ENCODE results near the gene AMER2. TPM values are rescaled to one million over a fixed set of nuclear protein-coding genes. Genes with fewer than 3 reads are reported as not detected.

AMER2 gene
- total and polyA plus RNA-seq, 8 donors: 0.03 to 0.50 (median 0.13) TPM; not detected in 1

DNA sequence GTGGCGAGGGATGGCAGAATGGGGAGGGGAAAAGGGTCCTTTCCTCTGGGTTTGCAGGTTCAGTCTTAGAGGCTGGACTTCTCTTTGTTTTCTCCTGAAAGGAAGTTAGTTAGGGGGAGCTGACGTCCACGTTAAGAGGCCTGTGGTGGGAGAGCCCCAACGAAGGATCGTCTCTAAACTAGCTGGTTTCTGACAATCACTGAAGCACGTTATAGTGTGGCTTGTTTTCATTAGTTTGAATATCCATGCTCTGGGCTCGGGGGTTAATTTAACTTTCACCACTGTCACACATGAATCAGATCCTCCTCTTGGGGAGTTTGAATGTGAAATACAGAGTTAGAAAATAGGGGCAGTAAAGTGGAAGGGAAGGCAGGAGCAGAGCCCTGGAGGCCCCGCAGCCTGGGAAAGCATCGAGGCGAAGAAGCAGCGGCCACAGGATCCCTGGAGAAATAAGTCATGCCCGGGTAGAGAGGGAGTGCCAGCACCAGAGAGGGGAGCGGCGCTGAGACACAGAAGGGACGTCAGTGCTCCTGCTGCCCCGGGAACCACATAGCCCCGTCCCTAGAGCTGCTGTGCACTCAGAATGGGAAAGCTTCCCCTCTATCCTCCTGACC lies 31.1 kb upstream of the AMER2 start:
- TF ChIP-seq, protein P1, sequence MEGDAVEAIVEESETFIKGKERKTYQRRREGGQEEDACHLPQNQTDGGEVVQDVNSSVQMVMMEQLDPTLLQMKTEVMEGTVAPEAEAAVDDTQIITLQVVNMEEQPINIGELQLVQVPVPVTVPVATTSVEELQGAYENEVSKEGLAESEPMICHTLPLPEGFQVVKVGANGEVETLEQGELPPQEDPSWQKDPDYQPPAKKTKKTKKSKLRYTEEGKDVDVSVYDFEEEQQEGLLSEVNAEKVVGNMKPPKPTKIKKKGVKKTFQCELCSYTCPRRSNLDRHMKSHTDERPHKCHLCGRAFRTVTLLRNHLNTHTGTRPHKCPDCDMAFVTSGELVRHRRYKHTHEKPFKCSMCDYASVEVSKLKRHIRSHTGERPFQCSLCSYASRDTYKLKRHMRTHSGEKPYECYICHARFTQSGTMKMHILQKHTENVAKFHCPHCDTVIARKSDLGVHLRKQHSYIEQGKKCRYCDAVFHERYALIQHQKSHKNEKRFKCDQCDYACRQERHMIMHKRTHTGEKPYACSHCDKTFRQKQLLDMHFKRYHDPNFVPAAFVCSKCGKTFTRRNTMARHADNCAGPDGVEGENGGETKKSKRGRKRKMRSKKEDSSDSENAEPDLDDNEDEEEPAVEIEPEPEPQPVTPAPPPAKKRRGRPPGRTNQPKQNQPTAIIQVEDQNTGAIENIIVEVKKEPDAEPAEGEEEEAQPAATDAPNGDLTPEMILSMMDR (IDR thresholded peaks at IDR 0.05): no peak
- no peaks in the 10 kb centered on the region for H3K9me3 ChIP-seq
- H3K4me1 ChIP-seq: no peaks in the 10 kb centered on the region
- H3K27ac ChIP-seq: no peak overlapping the region
- ATAC-seq (no peak), DNase-seq (no peak)
- no peak overlapping the region for H3K4me3 ChIP-seq
- no peaks in the 10 kb centered on the region for H3K36me3 ChIP-seq
- intact Hi-C loops (cut with DNase I): no loop called here
- peaks cover 0 to 26% of the 10 kb centered on the region in 2 donors for H3K27me3 ChIP-seq

DNA sequence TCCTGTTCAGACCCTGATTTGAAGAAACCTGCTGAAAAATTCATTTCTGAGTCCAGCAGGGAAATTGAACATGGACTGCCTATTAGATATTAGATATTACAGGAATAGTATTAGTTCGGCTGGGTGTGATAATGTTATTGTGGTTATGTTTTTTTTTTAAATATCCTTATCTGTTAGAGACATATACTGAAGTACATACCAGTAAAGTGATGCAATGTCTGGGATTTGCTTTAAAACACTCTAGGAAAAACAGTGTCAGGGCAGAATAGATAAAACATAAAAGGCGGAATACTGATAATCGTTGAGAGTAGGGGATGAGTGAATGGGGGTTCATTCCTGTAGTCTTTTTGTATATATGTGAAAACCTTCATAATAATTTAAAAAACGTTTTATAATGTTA lies 28.7 kb upstream of the AMER2 start:
- Histone ChIP-seq H3K27me3 (peaks cover 0 to 20% of the 10 kb centered on the region in 2 donors), H3K9me3 (no peaks in the 10 kb centered on the region), H3K4me3 (no peak overlapping the region), H3K4me1 (no peaks in the 10 kb centered on the region), H3K27ac (no peak overlapping the region), H3K36me3 (no peaks in the 10 kb centered on the region)
- intact Hi-C loops (cut with DNase I): no loop called here
- TF ChIP-seq, protein P1 (IDR thresholded peaks at IDR 0.05): no peak
- ATAC-seq (no peak), DNase-seq (no peak)

DNA sequence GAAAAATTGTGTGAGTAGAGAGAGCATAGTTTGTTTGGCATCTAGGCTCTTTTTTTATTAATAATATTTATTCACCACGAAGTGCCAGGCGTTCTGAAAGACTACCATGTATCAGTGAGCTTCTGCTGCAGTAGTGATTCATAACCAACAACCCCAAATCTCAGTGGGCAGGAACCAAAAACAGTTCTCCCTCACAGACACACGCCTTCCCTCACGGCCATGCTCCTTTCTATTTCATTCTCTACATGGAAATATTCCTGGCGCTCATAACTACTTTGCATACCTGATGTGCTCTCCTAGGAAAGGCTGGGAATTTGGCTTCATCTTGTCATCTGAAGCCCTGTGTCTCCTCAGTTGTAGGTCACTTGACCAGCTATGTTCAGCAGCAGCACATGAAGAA lies 26.6 kb upstream of the AMER2 start:
- DNase-seq (no peak), ATAC-seq (no peak)
- H3K27ac ChIP-seq: no peak overlapping the region
- intact Hi-C loops (cut with DNase I): no loop called here
- H3K4me3 ChIP-seq: no peak overlapping the region
- H3K9me3 ChIP-seq: no peaks in the 10 kb centered on the region
- H3K27me3 ChIP-seq: peaks cover 0 to 17% of the 10 kb centered on the region in 2 donors
- TF ChIP-seq, protein P1 (IDR thresholded peaks at IDR 0.05): no peak
- no peaks in the 10 kb centered on the region for H3K4me1 ChIP-seq
- no peaks in the 10 kb centered on the region for H3K36me3 ChIP-seq

DNA sequence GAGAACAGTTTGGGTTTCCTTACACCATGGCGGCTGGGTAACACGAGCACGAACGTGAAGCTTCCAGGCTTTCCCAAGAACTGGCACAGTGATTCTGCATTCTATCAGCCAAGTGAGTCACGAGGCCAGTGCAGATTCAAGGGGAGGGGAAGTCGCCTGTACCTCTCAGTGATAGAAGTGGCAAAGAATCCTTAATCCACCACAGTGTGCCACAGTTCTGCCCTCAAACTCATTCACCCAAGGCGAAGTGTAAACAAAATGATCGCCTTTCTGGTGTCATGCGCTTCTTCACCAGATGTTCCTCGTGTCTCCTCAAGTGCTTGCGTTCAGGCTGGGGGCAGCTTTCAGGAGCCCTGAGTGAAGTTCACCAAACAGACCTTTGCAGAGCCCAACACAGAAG lies 24.9 kb upstream of the AMER2 start:
- TF ChIP-seq, protein P1 (IDR thresholded peaks at IDR 0.05): no peak

DNA sequence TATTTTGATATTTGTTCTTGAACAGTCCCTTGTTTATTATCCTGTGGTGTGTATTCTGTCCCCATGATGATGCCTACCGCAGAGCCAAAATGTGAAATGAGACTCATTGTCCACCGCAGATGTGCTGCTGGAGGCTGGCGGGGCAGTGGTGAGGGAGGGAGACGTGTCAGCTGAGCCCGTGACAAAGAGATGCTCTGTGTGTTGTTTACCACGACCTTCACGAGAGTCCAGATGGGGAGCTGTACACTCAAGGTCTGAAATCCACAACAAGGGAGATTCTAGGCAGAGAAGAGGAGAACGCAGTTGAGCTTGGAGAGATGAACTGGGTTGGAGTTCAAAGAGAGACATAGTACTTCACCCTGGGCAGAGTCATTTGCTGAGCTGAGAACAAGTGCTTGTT lies 20.8 kb upstream of the AMER2 start:
- Histone ChIP-seq H3K9me3 (no peaks in the 10 kb centered on the region), H3K36me3 (no peaks in the 10 kb centered on the region), H3K27me3 (peaks cover 4 to 26% of the 10 kb centered on the region in 2 donors), H3K4me3 (no peak overlapping the region), H3K4me1 (no peaks in the 10 kb centered on the region), H3K27ac (no peak overlapping the region)
- ATAC-seq (no peak), DNase-seq (no peak)
- TF ChIP-seq, protein P1 (IDR thresholded peaks at IDR 0.05): no peak
- intact Hi-C loops (cut with DNase I): no loop called here

More for the DNA sequence above, 24.9 kb upstream of the AMER2 start:
- H3K27me3 ChIP-seq: peaks cover 0 to 17% of the 10 kb centered on the region in 2 donors
- no peaks in the 10 kb centered on the region for H3K36me3 ChIP-seq
- H3K4me3 ChIP-seq: no peak overlapping the region
- ATAC-seq (no peak), DNase-seq (no peak)
- H3K27ac ChIP-seq: no peak overlapping the region
- intact Hi-C loops (cut with DNase I): no loop called here
- no peaks in the 10 kb centered on the region for H3K9me3 ChIP-seq
- no peaks in the 10 kb centered on the region for H3K4me1 ChIP-seq

All from left lung (tissue), 10 donors.